Lung microvascular endothelial cell (primary cell): Measurements from ENCODE around the gene TESK2. TPM values are rescaled to one million over a fixed set of nuclear protein-coding genes. Genes with fewer than 3 reads are reported as not detected.
A peak's percentile ranks its signal among the peaks of the same experiment; 100 is the strongest.
"Not testable (repeated sequence)": the region's sequence is repeated elsewhere in the genome, so short reads cannot be mapped to it uniquely, and the experiment has no call there.

Experiments used
- DNase-seq, 2 donors: peaks; one replicate each; pipeline versions ENCODE4 v3.0.0 to v3.0.0-alpha.2; 2010; ENCODE audit warnings: low read depth in 2 of 2
- total RNA-seq: library from RNA; depleted of rRNA; stranded (reverse); fragments of >200 nt; gene quantifications from 2 replicates; pipeline ENCODE4 v1.2.1, GENCODE V29; 2014

The TESK2 gene
- total RNA-seq, 1 donor from 2014 or later = 4.6 TPM

DNA sequence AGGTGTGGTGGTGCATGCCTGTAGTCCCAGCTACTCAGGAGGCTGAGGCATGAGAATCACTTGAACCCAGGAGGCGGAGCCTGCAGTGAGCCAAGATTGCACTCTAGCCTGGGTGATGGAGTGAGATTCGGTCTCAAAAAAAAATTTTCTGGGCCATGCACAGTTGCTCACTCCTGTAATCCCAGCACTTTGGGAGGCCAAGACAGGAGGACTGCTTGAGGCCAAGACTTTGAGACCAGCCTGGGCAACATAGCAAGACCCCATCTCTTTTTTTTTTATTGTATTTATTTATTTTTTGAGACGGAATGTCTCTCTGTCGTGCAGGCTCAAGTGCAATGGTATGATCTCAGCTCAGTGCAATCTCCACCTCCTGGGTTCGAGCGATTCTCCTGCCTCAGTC is 16.8 kb downstream of the TESK2 start:
- not testable (repeated sequence) for DNase-seq

DNA sequence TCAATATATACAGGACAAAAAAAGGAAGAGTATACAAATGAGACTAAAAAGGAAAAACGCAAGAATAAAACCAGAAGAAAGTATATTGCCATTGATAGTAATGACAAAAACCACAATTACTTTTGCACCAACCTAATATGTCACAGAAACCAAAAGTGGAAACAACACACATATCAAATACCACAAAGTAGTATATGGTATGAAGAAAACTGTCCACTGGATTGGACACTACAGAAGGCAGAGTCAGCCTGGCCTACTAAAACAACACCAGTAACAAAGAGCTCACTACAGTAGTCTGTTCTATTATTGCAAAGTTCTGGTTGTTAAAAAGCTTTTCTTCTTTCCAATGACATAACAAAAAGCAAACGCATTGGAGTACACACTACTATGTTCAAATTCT is 17.7 kb downstream of the TESK2 start:
- no peak for DNase-seq

DNA sequence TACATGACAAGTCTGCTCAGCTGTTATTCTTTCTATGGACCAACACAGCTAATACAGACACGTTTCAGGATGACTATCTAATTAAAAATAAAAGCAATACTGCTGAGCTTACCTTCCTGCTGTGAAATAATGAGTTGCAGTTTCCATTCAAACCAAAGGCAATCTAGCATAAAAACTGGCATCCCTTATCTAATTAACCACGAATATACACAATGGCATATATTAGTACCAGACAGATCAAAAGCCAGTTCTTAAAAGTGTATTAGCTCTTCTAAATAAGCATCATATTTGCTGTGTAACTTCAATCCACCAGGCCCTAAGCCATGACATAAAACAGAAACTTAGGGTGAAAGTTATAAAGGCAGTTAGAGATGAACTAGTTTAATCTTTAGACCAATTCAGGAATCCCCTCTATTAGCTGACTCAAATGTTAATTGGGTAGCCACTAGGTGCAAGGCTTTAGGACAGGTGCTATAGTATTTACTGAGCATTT is 20.6 kb downstream of the TESK2 start:
- DNase-seq = no peak

DNA sequence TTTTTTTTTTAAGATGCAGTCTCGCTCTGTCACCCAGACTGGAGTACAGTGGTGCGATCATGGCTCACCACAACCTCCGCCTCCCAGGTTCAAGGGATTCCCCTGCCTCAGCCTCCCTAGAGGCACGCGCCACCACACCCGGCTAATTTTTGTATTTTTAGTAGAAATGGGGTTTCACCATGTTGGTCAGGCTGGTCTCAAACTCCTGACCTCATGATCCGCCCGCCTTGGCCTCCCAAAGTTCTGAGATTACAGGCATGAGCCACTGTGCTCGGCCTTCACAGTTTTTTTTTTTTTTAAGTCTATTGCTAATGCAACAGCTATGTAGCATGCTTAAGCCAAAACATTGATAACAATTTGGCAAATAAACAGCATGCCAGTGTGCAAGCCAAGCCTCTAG is 23.6 kb downstream of the TESK2 start:
- DNase-seq = not testable (repeated sequence)

DNA sequence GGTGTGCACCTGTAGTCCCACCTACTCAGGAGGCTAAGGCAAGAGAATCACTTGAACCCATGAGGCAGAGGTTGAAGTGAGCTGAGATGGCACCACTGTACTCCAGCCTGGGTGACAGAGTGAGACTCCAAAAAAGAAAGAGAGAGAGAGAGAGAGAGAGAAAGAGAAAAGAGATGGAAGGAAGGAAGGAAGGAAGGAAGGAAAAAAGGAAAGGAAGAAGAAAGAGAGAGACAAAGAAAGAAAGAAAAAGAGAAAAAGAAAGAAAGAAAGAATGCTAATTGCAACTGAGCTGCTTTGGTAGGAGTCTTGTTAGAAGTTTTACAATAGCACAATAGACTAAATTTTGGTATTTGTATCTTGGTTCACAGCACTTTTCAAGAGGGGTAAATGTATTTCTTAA is 25.7 kb downstream of the TESK2 start:
- DNase-seq = no peak

DNA sequence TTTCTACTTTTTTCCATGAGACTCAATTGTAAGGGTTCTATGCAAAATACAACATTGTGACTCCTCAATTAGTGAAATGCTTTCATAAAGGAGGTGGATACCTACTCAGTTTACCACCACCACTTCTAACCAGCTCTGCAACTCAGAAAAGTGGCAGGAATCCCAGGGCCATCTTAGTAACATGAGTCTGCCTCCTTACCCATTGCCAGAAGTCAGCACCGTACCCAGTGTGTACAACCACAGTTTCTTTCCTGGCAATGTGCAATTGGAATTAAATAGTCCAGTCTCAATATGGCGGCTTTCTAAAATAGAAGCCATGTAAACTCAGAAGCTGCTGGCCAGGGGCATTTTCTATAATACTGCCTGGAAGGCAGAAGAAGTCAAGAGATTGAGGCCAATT is 32.1 kb downstream of the TESK2 start:
- no peak for DNase-seq

DNA sequence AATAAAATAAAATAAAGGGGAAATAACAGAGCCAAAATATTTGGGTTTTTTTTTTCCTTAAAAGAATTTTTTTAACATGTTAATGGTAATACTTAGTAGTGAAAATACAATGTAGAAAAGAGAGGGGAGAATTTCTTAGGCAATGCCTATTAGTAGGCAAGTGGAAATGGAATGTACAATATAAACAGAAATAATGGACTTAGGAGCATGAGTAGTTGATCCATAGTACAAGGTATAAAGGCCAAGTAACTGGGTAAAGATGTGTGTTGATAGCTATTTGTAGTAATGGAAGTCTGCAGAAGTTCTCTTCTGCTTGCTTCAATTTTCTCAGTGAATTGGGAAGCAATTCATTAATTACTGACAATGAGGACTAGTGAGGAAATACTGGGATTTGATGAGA is 34.4 kb downstream of the TESK2 start:
- DNase-seq = no peak

DNA sequence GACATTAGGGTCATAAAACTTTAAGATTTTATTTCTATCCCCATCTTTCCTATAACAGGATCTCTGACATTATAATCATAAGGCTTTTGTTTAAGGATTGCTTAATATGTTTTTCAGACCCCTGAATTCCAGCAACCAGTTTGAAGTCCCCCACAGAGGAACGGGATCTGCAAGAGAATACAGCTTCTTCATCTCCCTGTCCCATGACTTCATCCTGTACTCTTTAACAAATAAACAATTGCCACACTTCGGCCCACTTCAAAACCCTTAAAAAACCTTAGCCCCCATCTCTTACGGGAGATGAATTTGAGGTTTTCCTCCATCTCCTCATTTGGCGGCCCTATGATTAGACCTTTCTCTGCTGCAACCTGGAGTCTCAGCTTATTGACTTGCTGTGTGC is 35.8 kb downstream of the TESK2 start:
- DNase-seq = no peak

DNA sequence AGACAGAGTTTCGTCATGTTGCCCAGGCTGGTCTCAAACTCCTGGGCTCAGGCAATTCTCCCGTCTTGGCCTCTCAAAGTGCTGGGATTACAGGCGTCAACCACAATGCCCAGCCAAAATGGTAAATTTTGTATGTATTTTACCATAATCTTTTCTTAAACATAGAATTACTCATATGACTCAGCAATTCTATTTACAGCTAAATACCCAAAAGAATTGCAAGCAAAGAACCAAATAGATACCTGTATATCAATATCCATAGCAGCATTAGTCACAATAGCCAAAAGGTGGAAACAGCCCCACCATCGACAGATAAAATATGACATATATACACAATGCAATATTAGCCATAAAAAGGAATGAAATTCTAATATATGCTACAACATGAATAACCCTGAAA is 36.5 kb downstream of the TESK2 start:
- no peak for DNase-seq

DNA sequence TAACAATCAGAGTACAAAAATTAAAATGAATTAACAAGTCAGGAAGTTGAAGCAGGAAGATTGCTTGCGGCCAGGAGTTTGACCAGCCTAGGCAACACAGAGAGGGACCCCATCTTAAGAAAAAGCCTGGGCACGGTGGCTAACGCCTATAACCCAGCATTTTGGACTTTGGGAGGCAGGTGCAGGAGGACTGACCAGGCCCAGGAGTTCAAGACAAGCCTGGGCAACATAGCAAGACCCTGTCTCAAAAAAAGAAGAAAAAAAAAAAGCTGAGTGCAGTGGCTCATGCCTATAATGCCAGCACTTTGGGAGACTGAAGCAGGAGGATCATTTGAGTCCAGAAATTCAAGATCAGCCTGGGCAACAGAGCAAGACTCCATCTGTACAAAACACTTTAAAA is 38.5 kb downstream of the TESK2 start:
- DNase-seq = no peak

DNA sequence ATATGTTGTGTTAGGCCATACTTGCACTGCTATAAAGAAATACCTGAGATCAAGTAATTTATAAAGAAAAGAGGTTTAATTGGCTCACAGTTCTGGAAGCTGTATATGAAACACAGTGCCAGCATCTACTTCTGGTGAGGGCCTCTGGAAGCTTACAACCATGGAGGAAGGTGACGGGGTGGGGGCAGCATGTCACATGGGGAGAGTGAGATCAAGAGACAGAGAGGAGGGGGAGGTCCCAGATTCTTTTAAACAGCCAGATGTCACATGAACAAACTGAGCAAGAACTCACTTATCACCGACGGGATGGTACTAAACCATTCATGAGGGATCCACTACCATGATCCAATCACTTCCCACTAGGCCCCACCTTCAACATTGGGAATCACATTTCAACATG is 42.6 kb downstream of the TESK2 start:
- no peak for DNase-seq

DNA sequence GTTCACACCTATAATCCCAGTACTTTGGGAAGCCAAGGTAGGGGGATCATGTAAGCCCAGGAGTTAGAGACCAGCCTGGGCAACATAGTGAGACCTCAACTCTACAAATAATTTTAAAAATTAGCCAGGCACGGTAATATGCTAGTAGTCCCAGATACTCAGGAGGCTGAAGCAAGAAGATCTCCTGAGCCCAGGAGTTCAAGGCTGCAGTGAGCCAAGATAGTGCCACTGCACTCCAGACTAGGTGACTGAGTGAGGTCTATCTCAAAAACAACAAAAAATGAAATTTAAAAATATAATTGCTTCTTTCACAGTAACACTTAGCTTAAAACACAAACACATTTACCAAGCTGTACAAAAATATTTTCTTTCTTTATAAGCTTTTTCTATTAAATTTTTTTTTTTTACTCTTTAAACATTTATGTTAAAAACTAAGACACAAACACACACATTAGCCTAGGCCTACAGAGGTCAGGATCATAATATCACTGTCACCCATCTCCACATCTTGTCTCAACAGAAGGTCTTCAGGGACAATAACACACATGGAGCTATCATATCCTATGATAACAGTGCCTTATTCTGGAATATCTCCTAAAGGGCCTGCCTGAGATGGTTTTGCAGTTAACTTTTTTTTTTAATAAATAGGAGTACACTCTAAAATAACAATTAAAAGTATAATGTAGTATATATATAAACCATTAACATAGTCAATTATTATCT is 43.9 kb downstream of the TESK2 start:
- no peak for DNase-seq

DNA sequence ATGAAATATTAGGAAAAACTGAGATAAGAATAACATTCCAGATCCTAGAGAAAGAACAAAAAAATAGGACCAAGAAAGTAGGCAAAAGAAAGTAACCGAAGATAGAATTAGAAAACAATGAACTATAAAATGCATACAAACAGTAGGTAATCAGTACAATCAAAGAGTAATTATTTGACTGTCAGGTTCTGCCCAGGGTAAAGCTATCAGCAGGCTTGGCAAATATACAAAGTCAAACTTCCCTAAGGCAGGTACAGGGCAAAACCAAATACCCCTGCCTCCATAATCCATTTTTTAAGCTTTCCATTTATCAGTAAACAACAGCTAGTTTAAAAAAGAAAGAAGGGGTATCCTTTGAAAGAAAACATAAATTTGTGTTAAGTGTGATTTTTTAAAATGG is 44.4 kb downstream of the TESK2 start:
- DNase-seq = no peak

DNA sequence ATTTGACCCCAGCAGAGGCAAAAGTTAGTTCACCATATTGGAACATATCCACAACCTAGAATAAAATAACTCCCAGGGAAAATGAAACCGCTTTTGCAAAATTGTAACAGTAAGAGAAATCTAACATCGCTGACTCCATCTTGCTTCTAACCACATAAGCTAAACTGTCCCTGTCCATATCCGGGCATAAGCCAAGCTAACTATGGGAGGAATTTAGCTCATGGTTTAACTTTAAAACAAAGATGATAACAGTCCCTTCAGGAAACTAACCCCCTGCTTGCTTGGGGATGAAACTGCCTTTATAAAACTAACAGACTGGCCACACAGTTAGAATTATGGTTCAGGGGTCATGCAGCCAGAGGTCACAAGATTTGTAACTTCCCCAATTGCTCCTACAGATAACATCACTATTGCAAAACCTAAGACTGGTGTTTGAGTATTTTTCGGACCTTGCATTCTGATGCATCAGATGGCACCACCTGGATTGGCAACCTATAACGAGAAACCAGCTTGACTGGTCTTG is 46.3 kb downstream of the TESK2 start:
- no peak for DNase-seq

DNA sequence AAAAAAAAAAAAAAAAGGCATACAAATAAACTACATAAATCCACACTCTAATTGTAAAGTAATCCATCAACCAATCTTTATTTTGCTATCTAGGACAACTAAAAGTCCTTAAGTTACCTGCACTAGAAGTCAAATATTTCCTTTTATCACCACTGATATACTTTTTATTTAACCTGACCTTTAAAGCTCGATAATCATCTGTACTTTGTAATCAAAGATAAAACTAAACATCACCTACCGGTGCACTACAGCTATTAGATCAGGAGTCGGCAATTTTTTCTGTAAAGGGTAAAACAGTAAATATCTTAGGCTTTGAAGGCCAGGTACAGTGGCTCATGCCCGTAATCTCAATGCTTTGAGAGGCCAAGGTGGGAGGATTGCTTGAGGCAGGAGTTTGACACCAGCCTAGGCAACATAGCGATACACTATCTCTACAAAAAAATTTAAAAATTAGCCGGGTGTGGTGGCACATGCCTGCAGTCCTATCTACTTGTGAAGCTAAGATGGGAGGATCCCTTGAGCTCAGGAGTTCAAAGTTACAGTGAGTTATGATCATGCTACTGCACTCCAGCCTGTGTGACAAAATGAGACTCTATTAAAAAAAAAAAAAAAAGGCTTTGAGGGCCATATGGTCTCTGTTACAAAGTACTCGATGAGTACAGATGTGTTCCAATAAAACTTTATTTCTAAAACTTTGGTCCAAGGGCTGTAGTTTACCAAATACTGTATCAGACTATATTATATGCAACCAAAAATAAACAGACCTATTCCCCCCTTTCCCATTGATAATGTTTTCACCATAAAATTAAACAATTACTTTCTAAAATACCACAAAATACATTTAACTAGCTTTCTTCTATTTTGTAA is 47.1 kb downstream of the TESK2 start:
- DNase-seq = no peak

DNA sequence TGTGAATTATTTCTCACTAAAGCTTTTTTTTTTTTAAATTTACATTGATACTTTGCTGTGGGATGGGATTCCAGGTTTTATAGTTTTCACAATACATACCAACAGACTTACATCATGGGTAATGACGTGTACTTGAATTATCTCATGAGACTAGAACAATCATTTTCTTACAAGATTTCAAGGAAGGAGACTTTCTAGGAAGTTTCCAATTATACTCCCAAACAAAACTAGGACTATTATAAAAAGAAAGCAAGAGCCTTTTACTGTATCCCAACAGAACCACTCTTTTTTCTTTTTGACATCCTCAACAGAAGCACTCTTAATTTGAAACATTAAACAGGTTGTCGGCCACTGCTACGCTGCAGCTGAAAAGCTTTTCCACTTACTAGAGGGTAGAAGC is 48.7 kb downstream of the TESK2 start:
- DNase-seq = peak in 1 of 2 donors; percentile 48

DNA sequence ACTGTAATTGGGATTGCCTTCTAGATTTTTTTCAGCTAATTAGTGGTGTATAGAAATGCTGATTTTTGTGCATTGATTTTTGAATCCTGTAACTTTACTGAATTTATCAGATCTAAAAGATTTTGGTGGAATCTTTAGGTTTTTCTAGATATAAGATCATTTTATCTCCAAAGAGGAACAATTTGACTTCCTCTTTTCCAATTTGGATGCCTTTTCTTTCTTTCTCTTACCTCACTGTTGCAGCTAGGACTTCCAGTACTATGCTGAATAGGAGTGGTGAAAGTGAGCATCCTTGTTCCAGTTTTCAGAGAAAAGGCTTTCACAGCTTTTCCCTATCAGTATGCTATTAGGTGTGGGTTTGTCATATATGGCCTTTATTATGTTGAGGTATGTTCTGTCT is 53.6 kb downstream of the TESK2 start:
- DNase-seq = no peak

DNA sequence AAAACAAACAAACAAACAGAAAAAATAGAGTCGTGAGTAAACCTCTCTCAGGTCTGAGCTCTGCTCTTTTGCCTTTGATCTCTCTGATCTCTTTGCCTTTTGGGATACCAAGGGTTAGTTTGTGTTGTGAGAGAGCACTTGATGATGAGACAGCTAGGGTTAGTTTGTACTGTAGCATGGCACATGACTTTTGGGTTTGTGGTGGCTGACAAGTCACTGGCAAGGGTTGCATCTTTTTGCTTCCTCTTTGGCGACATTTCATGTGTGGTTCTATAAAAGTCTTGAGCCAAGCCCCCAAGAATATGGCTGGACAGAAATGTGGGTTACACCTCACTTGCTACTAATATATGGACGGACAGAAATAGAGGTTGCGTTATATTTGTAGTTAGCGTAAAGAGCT is 60.5 kb downstream of the TESK2 start:
- no peak for DNase-seq

DNA sequence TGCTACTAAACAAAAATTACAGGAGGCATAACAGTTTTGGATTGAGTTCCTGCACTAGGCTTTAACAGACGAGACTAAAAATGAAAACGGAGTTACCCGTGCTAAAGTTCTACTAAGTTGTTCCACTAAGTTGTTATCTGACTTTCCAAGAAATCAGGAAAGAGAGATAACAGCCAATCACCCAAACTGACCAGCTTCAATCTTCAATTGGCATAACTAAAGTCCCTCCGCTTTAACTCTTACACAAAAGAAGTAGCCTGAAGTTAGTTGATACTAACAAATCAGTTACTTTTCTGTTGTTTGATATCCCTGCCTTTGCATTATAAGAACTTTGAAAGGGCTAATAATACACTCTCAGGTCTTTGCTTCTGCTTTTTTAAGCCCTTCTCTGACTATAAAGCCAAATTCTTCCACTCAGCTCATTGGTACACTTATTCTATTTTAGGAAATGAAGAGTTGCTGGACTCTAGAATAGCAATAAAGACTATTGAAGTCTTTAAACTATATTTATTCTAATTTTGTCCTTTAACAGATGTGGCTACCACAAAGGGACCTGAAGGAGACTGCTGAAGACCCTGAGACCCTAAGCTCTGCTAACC is 61.3 kb downstream of the TESK2 start:
- DNase-seq = no peak

DNA sequence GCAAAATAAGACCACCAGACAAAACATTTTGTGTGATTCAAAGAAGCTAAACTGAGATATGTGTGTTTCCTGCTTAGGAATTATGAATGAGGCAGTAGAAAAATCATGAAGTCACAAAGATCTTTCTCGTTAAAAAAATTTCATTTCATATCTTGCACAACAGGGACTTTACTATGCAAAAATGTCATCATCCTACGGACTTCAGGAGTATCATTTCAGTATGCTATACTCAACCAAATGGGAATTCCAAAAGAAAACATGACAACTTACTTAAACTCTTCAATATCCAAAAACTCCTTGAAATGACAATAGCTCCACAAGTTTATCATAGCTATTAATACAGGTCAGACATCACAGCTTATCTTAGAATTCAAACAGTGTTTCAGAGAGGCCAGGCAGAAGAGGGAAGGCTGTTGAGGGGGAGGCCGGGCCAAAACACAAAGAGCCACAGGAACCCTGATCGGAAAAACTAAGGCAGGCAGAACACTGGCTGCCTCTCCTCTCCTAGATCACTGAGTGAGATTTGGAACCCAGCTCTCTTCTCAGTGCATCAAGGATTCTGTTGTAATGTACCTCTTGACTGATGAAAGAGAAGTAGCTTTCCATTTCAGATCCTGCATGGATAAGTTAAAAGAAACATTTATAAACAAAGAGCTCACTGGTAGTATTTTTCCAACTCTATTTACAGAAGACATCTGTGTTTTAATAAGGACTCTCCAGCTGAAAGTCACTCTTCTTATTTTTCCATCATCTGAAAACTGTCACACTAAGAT is 66.9 kb downstream of the TESK2 start:
- no peak for DNase-seq

DNA sequence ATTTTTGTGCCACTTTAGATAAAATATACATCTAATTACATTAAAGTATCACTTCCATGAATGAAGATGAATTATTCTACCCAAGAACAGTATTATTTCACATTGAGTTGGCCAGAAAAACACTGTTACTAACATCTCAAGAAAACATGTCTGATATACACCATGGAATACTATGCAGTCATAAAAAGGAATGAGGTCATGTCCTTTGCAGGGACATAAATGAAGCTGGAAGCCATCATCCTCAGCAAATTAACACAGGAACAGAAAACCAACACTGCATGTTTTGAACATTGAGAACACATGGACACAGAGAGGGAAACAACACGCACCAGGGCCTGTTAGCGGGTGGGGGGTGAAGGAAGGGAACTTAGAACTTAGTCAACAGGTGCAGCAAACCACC is 69.0 kb downstream of the TESK2 start:
- no peak for DNase-seq
